ENCODE results near the gene CHKB.

DNA sequence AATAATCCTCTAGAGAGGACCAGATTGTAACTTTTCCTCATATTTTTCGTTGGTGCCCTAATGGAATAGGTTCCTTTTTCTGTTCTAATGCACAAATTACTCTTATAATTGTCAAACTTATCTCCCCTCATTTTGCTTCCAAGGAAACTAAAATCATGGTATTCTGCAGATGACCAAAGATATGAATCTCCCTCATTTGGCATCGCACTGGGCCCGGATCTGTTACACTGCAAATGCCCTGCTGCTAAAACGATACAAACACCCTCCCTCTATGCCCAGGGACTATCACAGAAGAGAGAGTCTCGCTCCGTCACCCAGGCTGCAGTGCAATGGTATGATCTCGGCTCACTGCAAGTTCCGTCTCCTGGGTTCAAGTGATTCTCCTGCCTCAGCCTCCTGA lies 29.3 kb downstream of the CHKB start:
- TF ChIP-seq BHLHE40 (IDR thresholded peaks at IDR 0.05; ENCODE audit: low read depth, low read length), result no peak
- no peak for TF ChIP-seq POLR2A (IDR thresholded peaks at IDR 0.05; ENCODE audit: low read depth, low read length)
- TF ChIP-seq, protein P1, sequence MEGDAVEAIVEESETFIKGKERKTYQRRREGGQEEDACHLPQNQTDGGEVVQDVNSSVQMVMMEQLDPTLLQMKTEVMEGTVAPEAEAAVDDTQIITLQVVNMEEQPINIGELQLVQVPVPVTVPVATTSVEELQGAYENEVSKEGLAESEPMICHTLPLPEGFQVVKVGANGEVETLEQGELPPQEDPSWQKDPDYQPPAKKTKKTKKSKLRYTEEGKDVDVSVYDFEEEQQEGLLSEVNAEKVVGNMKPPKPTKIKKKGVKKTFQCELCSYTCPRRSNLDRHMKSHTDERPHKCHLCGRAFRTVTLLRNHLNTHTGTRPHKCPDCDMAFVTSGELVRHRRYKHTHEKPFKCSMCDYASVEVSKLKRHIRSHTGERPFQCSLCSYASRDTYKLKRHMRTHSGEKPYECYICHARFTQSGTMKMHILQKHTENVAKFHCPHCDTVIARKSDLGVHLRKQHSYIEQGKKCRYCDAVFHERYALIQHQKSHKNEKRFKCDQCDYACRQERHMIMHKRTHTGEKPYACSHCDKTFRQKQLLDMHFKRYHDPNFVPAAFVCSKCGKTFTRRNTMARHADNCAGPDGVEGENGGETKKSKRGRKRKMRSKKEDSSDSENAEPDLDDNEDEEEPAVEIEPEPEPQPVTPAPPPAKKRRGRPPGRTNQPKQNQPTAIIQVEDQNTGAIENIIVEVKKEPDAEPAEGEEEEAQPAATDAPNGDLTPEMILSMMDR (conservative IDR thresholded peaks at IDR 0.05; ENCODE audit: low read depth, low read length), result no peak
- no peak for TF ChIP-seq RAD21 (IDR thresholded peaks at IDR 0.05; ENCODE audit: low read length)
- TF ChIP-seq, protein P2, sequence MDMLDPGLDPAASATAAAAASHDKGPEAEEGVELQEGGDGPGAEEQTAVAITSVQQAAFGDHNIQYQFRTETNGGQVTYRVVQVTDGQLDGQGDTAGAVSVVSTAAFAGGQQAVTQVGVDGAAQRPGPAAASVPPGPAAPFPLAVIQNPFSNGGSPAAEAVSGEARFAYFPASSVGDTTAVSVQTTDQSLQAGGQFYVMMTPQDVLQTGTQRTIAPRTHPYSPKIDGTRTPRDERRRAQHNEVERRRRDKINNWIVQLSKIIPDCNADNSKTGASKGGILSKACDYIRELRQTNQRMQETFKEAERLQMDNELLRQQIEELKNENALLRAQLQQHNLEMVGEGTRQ (IDR thresholded peaks at IDR 0.05; ENCODE audit: low read depth, low read length), result no peak
- no peak for TF ChIP-seq MXI1 (IDR thresholded peaks at IDR 0.05; ENCODE audit: borderline replicate concordance, low read depth, low read length)
- TF ChIP-seq MAZ (IDR thresholded peaks at IDR 0.05; ENCODE audit: borderline replicate concordance, low read depth, low read length), result no peak
- TF ChIP-seq SMC3 (IDR thresholded peaks at IDR 0.05; ENCODE audit: low read depth, low read length), result no peak
- no peak for TF ChIP-seq ELK1 (IDR thresholded peaks at IDR 0.05; ENCODE audit: borderline replicate concordance, low read depth, low read length)
- no peak for TF ChIP-seq MAFK (IDR thresholded peaks at IDR 0.05; ENCODE audit: low read depth, low read length)
- no peak for TF ChIP-seq RCOR1 (IDR thresholded peaks at IDR 0.05; ENCODE audit: insufficient replicate concordance, low read length)
- no peak for TF ChIP-seq RFX5 (IDR thresholded peaks at IDR 0.05; ENCODE audit: low read depth, low read length)
- no peak for TF ChIP-seq NFE2L2 (IDR thresholded peaks at IDR 0.05; ENCODE audit: low read depth, low read length)
- TF ChIP-seq FOS (IDR thresholded peaks at IDR 0.05; ENCODE audit: low read depth, low read length), result no peak
